T-helper 22 cell (primary cell): Measurements from ENCODE around the gene DOCK1.

Source experiments
- DNase-seq: peaks from one replicate; pipeline ENCODE4 v3.0.0-alpha.2; 2020; ENCODE audit warnings: low read depth

Gene DOCK1

GRCh38 chr10:127012071-127012768, 107.0 kb downstream of the DOCK1 start:
- no peak for DNase-seq

GRCh38 chr10:127012769-127013152, 107.5 kb downstream of the DOCK1 start:
- DNase-seq = no peak

- no peak for DNase-seq
Observed at GRCh38 chr10:127013211-127013656, 108.0 kb downstream of the DOCK1 start.

- DNase-seq = no peak
Observed at GRCh38 chr10:127013691-127014473, 108.7 kb downstream of the DOCK1 start.

GRCh38 chr10:127014671-127015070, 109.4 kb downstream of the DOCK1 start:
- no peak for DNase-seq

GRCh38 chr10:127015373-127015772, 110.1 kb downstream of the DOCK1 start:
- DNase-seq = no peak

- DNase-seq = no peak
Observed at GRCh38 chr10:127016331-127016730, 111.1 kb downstream of the DOCK1 start.

- DNase-seq = no peak
Observed at GRCh38 chr10:127017541-127018297, 112.5 kb downstream of the DOCK1 start.

- DNase-seq = no peak
Observed at GRCh38 chr10:127018298-127018650, 113.0 kb downstream of the DOCK1 start.

- DNase-seq = no peak
Observed at GRCh38 chr10:127018766-127019165, 113.5 kb downstream of the DOCK1 start.

GRCh38 chr10:127020260-127020659, 115.0 kb downstream of the DOCK1 start:
- no peak for DNase-seq

GRCh38 chr10:127021801-127022200, 116.6 kb downstream of the DOCK1 start:
- no peak for DNase-seq

- no peak for DNase-seq
Observed at GRCh38 chr10:127024685-127025435, 119.6 kb downstream of the DOCK1 start.

- no peak for DNase-seq
Observed at GRCh38 chr10:127027786-127028185, 122.6 kb downstream of the DOCK1 start.

GRCh38 chr10:127028556-127028955, 123.3 kb downstream of the DOCK1 start:
- DNase-seq = no peak

GRCh38 chr10:127029061-127029460, 123.8 kb downstream of the DOCK1 start:
- DNase-seq = no peak

- no peak for DNase-seq
Observed at GRCh38 chr10:127033216-127034033, 128.2 kb downstream of the DOCK1 start.

- DNase-seq = no peak
Observed at GRCh38 chr10:127034034-127034633, 128.9 kb downstream of the DOCK1 start.

GRCh38 chr10:127034790-127035189, 129.6 kb downstream of the DOCK1 start:
- no peak for DNase-seq

- no peak for DNase-seq
Observed at GRCh38 chr10:127035827-127036226, 130.6 kb downstream of the DOCK1 start.

GRCh38 chr10:127036987-127037386, 131.8 kb downstream of the DOCK1 start:
- no peak for DNase-seq
